OCI-LY3 (cell line): ENCODE measurements around the gene GTSF1L.

Experiments
- CTCF ChIP-seq: fragments of 200-600, 300-600 bp; sonication (generic); IDR thresholded peaks from 2 replicates; pipeline ENCODE4 v1.5.1; 2014; ENCODE audit warnings: antibody characterized with exemption, low read length, low read depth
- EZH2phosphoT487 ChIP-seq: fragments of 200-600 bp; shearing (Covaris generic); IDR thresholded peaks from 2 replicates; pipeline ENCODE4 v1.6.1; 2018; ENCODE audit warnings: antibody characterized with exemption, mixed run types, low read depth

- no peak for TF ChIP-seq CTCF
- no peak for TF ChIP-seq EZH2phosphoT487
Measured at GRCh38 chr20:43739148-43739749, 12.4 kb upstream of the GTSF1L start.
